LNCAP (cell line): Measurements from ENCODE around the gene SLX9.

Experiments used
- TF ChIP-seq, protein P1 (sequence below): fragments of 450-650 bp; IDR thresholded peaks from 2 replicates; pipeline ENCODE4 v1.5.1; 2017; ENCODE audit warnings: mild to moderate bottlenecking

SLX9 gene

DNA sequence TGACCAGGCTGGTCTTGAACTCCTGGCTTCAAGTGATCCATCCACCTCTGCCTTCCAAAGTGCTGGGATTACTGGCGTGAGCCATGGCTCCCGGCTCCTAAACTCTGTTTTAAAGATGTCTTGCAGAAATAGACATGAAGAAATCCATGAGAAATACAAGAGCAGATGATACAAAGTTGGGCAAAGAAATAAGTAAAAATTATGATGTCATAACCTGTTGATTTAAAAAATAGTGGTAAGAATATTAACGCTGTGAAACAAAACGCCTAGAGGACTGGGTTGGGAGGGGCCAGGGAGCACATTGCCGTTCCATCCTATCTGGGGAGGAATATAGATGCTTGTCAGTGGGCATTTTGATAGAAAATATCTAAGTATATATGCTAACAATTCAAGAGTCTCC, 17.9 kb upstream of the SLX9 start:
- TF ChIP-seq, protein P1, sequence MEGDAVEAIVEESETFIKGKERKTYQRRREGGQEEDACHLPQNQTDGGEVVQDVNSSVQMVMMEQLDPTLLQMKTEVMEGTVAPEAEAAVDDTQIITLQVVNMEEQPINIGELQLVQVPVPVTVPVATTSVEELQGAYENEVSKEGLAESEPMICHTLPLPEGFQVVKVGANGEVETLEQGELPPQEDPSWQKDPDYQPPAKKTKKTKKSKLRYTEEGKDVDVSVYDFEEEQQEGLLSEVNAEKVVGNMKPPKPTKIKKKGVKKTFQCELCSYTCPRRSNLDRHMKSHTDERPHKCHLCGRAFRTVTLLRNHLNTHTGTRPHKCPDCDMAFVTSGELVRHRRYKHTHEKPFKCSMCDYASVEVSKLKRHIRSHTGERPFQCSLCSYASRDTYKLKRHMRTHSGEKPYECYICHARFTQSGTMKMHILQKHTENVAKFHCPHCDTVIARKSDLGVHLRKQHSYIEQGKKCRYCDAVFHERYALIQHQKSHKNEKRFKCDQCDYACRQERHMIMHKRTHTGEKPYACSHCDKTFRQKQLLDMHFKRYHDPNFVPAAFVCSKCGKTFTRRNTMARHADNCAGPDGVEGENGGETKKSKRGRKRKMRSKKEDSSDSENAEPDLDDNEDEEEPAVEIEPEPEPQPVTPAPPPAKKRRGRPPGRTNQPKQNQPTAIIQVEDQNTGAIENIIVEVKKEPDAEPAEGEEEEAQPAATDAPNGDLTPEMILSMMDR = no peak

DNA sequence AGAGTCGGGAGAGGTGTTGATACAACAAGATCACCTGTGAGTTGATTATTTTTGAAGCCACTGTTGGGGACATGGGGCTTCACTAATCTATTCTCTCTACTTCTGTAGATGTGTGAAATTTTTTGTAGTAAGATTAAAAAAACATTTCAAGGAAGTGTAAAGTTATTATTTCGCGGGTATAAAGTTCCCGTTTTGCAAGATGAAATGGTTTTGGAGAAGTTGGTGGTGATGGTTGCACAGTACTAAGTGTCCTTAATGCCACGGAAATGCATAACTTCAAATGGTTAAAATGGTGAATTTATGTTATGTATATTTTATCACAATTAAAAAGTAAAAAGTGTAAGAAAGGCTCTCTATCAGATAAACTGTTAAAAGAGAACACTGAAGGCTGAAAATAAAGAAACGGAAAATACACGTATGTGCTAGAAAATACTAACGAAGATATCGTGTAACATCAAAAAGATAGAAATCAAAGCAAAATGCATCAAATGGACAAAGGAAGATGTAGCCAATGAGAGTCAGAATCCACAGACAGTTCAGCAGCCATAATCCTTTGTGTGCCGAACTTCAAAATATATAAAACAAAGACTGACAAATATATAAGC, 16.2 kb upstream of the SLX9 start:
- TF ChIP-seq, protein P1 = no peak

DNA sequence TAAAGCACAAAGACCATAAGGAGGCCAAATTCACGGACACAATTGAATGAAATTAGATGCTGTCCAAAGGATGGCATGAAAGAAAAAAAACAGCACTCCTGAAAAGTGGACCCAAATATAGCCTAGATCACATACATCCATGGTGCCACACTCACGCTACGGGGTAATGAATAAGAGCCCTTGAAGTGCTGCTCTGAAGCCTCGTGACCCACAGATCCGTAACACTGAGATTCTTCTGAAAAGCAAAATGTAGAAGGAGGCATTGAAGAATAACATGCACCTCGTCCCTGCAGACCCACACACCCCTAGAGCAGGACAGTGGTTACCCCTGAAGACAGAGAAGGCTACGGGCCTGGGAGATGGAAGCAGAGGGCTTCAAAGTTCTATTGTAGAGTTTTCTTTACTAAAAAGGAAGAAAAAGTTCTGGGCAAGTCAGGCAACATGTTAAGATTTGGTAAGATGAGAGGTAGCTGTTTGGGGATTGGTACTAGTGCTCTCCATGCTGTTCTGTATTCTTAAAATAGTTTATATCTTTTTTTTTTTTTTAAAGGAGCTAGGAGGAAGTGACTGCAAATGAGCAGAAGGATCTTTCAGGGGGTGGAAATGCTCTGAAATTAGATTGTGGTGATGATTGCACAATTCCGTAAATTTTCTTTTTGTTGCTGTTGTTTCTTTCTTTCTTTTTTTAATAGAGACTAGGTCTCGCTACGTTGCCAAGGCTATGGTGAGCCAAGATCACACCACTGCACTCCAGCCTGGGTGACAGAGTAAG, 15.0 kb upstream of the SLX9 start:
- TF ChIP-seq, protein P1 = no peak

DNA sequence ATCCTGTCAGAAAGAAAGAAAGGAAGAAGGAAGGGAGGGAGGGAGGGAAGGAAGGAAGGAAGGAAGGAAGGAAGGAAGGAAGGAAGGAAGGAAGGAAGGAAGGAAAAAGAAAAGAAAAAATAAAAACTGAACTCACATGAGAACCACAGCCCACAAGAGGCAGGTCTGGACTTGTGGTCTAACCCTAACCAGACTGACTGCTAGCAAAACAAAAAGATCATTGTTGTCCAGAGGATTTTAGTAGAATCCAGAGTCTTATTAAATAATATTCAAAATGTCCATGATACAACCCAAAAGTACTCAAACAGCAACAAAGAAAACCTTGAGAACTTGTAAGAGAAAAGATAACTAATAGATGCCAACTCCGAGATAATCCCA, 14.5 kb upstream of the SLX9 start:
- TF ChIP-seq, protein P1 = no peak

DNA sequence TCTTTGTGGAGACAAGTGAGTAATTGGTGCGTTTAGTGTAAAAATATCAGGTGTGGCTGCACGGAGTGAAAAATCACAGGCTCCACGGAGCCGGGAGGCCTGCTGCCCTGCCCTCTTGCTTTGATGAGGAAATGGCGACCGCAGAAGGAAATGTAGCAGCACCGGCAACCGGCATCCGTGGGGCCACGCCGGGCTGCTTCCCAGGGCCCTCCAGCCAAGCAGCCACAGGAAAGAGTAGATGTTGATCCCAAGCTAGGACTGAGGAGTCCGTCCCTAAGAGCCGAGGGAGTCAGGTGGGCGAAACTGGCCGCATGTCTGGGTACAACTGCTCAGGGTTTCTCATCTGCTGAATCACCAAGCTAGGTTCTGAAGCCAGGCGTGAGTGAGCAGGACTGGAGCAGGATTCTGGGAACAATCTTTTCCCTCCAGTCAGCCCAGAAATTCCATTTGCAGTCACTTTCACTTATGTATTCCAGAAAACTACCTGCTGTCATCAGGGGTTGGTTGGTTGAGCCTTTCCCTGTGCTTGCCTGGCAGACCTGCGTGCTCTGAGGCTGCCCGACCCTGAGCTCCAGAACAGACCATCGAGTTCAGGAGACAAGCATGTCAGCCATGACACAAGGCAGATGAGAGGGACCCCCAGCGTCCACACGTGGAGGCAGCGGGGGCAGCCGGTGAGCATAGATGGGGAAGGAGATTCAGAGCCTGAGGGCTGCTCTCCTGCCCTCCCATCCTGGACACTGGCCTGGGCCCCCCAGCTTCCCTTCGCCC, 13.3 kb upstream of the SLX9 start:
- TF ChIP-seq, protein P1 = no peak

DNA sequence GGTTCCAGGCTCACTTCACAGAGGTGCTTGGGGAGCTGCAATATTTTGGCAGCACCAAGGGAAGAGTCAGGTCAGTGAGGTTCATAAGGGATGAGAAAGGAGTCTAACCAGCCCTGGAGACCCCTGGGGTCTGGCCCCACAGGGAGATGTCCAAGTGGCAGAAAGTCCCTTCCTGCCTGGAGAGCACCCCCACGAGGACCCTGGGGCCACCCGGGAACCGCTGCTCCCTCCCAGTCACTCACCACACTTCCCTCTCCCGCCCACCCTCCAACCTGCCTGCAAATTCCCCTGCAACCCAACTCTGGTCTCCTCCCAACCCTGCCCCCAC, 12.6 kb upstream of the SLX9 start:
- TF ChIP-seq, protein P1 = no peak

DNA sequence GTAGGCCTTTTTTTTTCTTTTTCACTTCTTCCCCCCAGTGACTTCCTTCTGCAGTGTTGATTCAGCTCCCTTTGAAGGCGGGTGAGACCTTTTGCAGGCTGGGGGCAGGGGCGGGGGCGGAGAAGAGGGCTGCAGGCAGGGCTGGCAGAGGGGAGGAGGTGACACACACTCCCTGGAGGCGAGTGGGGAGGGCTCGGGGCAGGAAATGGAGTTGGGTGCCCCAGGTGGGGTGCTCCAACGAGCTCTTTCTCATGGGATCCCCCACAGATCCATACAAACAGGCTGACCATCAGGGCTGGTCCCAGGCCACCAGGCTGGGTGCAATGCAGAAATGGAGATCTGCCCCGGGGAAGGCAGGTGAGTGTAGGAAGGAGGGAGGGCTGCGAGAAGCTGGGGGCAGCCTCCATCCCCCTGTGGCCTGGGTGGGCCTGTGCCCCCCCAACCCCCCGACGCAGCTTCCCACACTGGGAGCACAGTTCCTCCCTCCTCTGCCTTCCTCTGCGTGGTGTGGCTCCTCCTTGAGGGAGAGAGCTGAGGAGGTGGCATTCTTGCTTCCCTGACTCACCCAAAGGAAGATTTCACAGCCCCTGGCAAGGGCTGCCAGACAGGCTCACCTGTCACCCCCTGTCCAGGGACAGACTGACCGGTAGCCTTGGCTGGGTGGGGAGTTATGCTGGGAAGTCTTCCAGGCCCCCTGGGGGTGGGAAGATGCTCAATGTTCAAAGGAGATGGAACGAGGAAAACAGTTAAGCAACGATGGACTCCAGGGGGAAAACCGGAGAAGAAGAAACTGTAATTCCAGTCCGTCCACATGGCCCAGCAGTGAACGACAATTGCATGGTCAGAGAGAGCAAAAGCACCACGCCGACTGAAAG, 12.0 kb upstream of the SLX9 start:
- TF ChIP-seq, protein P1 = no peak
